Cardiac fibroblast (primary cell): Measurements from ENCODE around the gene ETFBKMT.
A peak's percentile ranks its signal among the peaks of the same experiment; 100 is the strongest.

ENCODE experiments used
- DNase-seq, 2 donors: peaks; one replicate each; pipeline versions ENCODE4 v3.0.0 to v3.0.0-alpha.2; 2010; ENCODE audit warnings: low read depth in 2 of 2
- H3K4me3 ChIP-seq, 2 donors: replicated peaks in 1 of 2; 1 replicate in 1 of 2; 2 replicates in 1 of 2; pipeline ENCODE4 v1.5.1; 2011; ENCODE audit warnings: low read depth in 2 of 2, low read length in 2 of 2, mild to moderate bottlenecking in 2 of 2, moderate library complexity in 1 of 2
- TF ChIP-seq, protein P1 (sequence below): IDR thresholded peaks from one replicate; pipeline ENCODE4 v1.5.1; 2011; ENCODE audit warnings: low read depth, mild to moderate bottlenecking, low read length, inconsistent platforms

Gene ETFBKMT

DNA sequence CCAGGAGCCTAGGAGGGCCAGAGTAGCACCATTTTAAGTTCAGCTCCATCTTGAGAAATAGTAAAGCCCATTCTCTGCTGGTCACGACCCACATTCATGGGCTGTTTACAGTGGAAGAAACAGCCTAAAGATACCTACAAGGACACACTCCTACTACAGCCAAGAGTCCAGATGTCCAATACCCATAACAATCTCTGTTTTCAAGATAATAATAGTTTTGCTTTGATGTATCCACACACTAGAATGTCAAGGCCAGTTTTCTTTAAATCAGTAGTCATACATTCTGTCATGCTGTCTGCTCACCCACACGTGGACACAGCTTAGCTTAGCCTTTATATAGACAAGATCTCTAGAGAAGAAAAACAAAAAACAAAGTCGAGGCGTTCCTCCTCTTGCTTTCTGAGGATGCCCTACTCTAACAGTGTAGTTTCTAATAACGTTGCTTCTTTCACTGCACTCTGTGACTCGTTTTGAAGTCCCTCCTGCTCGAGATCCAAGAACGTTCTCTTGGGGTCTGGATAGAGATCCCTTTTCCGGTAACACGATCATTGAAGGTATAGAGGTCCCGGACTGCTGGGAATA, 17.9 kb upstream of the ETFBKMT start:
- DNase-seq = no peak
- no peak overlapping the region for H3K4me3 ChIP-seq
- TF ChIP-seq, protein P1, sequence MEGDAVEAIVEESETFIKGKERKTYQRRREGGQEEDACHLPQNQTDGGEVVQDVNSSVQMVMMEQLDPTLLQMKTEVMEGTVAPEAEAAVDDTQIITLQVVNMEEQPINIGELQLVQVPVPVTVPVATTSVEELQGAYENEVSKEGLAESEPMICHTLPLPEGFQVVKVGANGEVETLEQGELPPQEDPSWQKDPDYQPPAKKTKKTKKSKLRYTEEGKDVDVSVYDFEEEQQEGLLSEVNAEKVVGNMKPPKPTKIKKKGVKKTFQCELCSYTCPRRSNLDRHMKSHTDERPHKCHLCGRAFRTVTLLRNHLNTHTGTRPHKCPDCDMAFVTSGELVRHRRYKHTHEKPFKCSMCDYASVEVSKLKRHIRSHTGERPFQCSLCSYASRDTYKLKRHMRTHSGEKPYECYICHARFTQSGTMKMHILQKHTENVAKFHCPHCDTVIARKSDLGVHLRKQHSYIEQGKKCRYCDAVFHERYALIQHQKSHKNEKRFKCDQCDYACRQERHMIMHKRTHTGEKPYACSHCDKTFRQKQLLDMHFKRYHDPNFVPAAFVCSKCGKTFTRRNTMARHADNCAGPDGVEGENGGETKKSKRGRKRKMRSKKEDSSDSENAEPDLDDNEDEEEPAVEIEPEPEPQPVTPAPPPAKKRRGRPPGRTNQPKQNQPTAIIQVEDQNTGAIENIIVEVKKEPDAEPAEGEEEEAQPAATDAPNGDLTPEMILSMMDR = no peak

DNA sequence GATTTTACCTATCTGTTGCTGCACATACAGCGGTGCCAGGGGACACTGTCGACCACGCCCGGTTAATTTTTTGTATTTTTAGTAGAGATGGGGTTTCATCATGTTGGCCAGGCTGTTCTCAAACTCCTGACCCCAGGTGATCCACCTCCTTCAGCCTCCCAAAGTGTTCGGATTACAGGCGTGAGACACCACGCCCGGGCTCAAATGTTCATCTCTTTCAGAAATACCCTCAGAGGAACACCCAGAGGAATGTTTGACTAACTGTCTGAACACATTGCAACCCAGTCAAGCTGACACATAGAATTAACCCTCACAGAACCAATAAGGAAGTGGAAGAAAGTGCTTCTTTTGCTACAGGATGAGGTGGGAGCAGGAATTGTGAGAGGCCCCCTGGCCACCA, 15.0 kb upstream of the ETFBKMT start:
- DNase-seq = no peak
- H3K4me3 ChIP-seq = no peak overlapping the region
- TF ChIP-seq, protein P1 = no peak

DNA sequence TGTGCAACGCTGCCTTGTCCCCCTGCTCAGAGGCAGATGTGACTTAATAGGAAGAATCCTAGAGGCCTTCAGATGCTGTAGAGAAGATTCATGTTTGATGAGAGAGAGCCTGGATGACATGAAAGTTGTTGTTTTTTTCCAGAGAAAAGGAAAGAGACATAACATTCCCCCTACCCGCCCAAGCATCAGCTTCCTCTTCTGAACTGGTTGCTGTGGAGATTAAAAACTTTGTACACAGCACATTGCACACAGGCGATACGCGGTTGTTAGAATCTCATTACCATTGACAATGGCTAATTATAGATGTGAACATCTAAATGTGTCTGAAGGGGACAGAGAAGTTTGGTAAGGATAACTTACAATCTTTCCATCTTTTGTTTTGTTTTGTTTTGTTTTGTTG, 13.6 kb upstream of the ETFBKMT start:
- TF ChIP-seq, protein P1 = no peak
- no peak overlapping the region for H3K4me3 ChIP-seq
- DNase-seq = no peak

DNA sequence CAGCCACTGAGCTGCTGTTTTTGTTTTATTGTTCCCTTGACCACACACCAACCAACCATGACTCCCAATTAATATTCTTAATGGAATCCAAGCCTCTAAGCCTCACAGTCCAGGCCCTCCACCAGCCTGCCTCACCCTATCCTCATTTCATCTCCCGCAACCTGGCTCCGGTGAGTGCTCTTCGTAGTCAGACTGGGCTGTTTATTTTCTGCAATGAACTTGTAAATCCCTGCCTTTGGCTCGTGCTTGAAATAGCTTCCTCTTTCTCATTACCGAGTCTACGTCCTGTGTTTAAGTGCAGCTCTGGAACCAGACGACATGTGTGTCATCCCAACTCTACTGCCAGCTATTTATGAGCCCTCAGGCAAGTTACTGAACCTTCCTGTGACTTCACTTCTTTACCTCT, 12.4 kb upstream of the ETFBKMT start:
- no peak overlapping the region for H3K4me3 ChIP-seq
- TF ChIP-seq, protein P1 = no peak
- no peak for DNase-seq

DNA sequence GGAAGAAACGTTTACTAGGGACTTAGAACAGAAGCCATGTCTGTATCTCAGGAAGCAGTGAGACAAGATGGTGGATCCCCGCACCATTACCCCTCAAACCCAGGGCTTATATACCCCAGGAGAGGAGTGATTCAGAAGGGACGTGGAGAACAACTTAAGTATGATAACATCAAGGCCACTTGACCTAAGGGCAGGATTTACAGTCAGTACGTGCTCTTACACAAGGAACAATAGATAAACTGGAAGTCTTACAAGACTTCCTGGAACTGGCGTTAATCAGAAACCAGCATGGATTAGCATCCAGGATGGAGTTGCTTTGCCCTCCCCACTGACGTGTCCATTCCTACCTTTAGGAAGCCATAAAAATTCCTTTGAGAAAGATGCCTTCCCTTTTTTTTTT, 8.6 kb upstream of the ETFBKMT start:
- DNase-seq = peak in 1 of 2 donors; percentile 9
- H3K4me3 ChIP-seq = no peak overlapping the region
- TF ChIP-seq, protein P1 = no peak

DNA sequence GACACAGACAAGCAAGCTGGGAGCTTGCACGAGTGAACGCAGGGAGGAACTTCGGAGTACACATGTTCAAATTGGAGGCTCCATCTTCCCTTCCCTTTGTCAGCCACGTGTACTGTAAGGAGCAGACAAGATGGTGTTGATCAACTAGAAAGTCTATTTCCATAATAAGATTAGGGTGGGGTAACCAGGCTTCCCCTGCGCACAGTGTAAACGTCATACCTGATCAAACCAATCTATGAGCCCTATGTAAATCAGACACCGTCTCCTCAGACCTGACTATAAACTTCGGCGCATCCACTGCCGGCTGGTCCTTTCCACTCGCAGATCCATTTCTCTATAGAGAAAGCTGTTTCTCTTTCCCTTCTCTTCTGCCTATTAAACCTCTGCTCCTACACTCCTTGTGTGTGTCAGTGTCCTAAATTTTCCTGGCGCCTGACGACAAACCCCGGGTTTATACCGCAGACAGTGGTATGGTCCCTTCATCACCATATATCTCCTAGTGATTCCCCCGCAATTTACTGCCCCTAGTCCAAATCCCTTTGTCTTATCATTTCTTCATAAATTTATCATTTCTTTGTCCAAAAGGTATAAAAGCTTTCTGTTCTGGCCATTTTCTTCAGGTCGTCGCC, 7.5 kb upstream of the ETFBKMT start:
- DNase-seq = peak; percentile 22 to 31

More for the DNA sequence above, 7.5 kb upstream of the ETFBKMT start:
- H3K4me3 ChIP-seq = no peak overlapping the region
- TF ChIP-seq, protein P1 = no peak
